Breast epithelium (tissue), 3 donors: ENCODE data around the gene METTL21C.

Source experiments
- CTCF ChIP-seq, 3 donors: fragments of 450-650 bp; IDR thresholded peaks; one replicate each; pipeline ENCODE4 v1.5.1; 2016 to 2017; ENCODE audit warnings: antibody characterized with exemption in 3 of 3, mild to moderate bottlenecking in 3 of 3, moderate library complexity in 3 of 3
- POLR2A ChIP-seq: fragments of 450-650 bp; IDR thresholded peaks from one replicate; pipeline ENCODE4 v1.6.1; 2016; ENCODE audit warnings: antibody characterized with exemption, mild to moderate bottlenecking, moderate library complexity

GRCh38 chr13:102642475-102642874, 52.4 kb downstream of the METTL21C start:
- no peak for TF ChIP-seq CTCF (IDR thresholded peaks at IDR 0.05)
- no peak for TF ChIP-seq POLR2A
